Cardiac septum (tissue), 1 donor: Measurements from ENCODE around the gene GAGE12J. TPM values are rescaled to one million over a fixed set of nuclear protein-coding genes. Genes with fewer than 3 reads are reported as not detected.
"Not testable (repeated sequence)": the region's sequence is repeated elsewhere in the genome, so short reads cannot be mapped to it uniquely, and the experiment has no call there.

Experiments used
- DNase-seq: peaks from one replicate; pipeline ENCODE4 v3.0.0-alpha.2; 2020; ENCODE audit warnings: low spot score
- intact Hi-C: fragments of 100-400 bp; cut with DNase I; formaldehyde crosslinking; loops from one replicate; pipeline ENCODE4 v1.14.0; 2022
- long read RNA-seq: library from polyadenylated mRNA; unstranded; transcript quantifications from one replicate; pipeline ENCODE4 v2.0.0, GENCODE V29; 2021
- total RNA-seq: library from RNA; stranded (reverse); fragmentation: NEBNext Ultra II Directional; extraction: Animal tissue kit (Norgen Biotek cat#: 25700); gene quantifications from one replicate; pipeline ENCODE4 v1.2.1, GENCODE V29; 2021
- donor health status: DM: no; HTN: no; CAD: no.

Gene GAGE12J
- total RNA-seq, result not detected
- long read RNA-seq, result 0 reads

- intact Hi-C loops, DNase-seq: not testable (repeated sequence)
These were observed at the start of gene GAGE12J for GRCh38 chrX:49321737-49322136. Gene GAGE12J, plus strand, starts transcription at chrX:49322037. Its CDS starts 1,157 bp downstream, at chrX:49323194.

GRCh38 chrX:49272421-49272820 is 49.4 kb upstream of the GAGE12J start:
- intact Hi-C loops, result loop anchor here (5.0 kb wide), 1 partner anchor 35 kb away; the partner anchor contains the start of gene CCDC22
- DNase-seq, result no peak

GRCh38 chrX:49273181-49273727 is 48.6 kb upstream of the GAGE12J start:
- intact Hi-C loops, result loop anchor here (5.0 kb wide), 1 partner anchor 36 kb away; the partner anchor contains the start of gene CCDC22

GRCh38 chrX:49276207-49276606 is 45.6 kb upstream of the GAGE12J start:
- intact Hi-C loops, result no loop called here

More at GRCh38 chrX:49273181-49273727, 48.6 kb upstream of the GAGE12J start:
- no peak for DNase-seq

GRCh38 chrX:49276671-49277534 is 44.9 kb upstream of the GAGE12J start:
- intact Hi-C loops, result no loop called here
- DNase-seq, result peak; percentile 38

More at GRCh38 chrX:49276207-49276606, 45.6 kb upstream of the GAGE12J start:
- DNase-seq, result no peak

- no peak for DNase-seq
- intact Hi-C loops, result no loop called here
These were observed 44.4 kb upstream of the GAGE12J start for GRCh38 chrX:49277535-49277830.

GRCh38 chrX:49278081-49278480 is 43.8 kb upstream of the GAGE12J start:
- intact Hi-C loops, result no loop called here

GRCh38 chrX:49282647-49283011 is 39.2 kb upstream of the GAGE12J start:
- peak; percentile 70 for DNase-seq

More at GRCh38 chrX:49278081-49278480, 43.8 kb upstream of the GAGE12J start:
- no peak for DNase-seq

GRCh38 chrX:49284212-49284611 is 37.6 kb upstream of the GAGE12J start:
- intact Hi-C loops, result no loop called here
- no peak for DNase-seq

More at GRCh38 chrX:49282647-49283011, 39.2 kb upstream of the GAGE12J start:
- intact Hi-C loops, result no loop called here

- DNase-seq, result no peak
- intact Hi-C loops, result no loop called here
These were observed 35.7 kb upstream of the GAGE12J start for GRCh38 chrX:49286136-49286535.

- intact Hi-C loops, result no loop called here
- no peak for DNase-seq
These were observed 35.3 kb upstream of the GAGE12J start for GRCh38 chrX:49286581-49286980.

- intact Hi-C loops, result no loop called here
- no peak for DNase-seq
These were observed 34.2 kb upstream of the GAGE12J start for GRCh38 chrX:49287665-49288064.

GRCh38 chrX:49290215-49290614 is 31.6 kb upstream of the GAGE12J start:
- no peak for DNase-seq
- intact Hi-C loops, result no loop called here

GRCh38 chrX:49291615-49292337 is 30.1 kb upstream of the GAGE12J start:
- intact Hi-C loops, result no loop called here
- no peak for DNase-seq

- no peak for DNase-seq
- intact Hi-C loops, result no loop called here
These were observed 29.2 kb upstream of the GAGE12J start for GRCh38 chrX:49292400-49293362.

GRCh38 chrX:49299293-49299692 is 22.5 kb upstream of the GAGE12J start:
- intact Hi-C loops, DNase-seq: not testable (repeated sequence)

GRCh38 chrX:49300703-49301102 is 21.1 kb upstream of the GAGE12J start:
- no peak for DNase-seq
- intact Hi-C loops, result no loop called here

- no peak for DNase-seq
- intact Hi-C loops, result no loop called here
These were observed 18.5 kb upstream of the GAGE12J start, which contains the start of gene GAGE10 for GRCh38 chrX:49303346-49303745. Gene GAGE10, plus strand, starts transcription at chrX:49303646. Its CDS starts 1,214 bp downstream, at chrX:49304860.

GRCh38 chrX:49307775-49308174 is 14.1 kb upstream of the GAGE12J start:
- intact Hi-C loops, result not testable (repeated sequence)

More at GRCh38 chrX:49307775-49308174, 14.1 kb upstream of the GAGE12J start:
- DNase-seq, result not testable (repeated sequence)
